Thoracic aorta (tissue), 2 donors: Measurements from ENCODE around the gene ZNF138. TPM values are rescaled to one million over a fixed set of nuclear protein-coding genes. Genes with fewer than 3 reads are reported as not detected.
A peak's percentile ranks its signal among the peaks of the same experiment; 100 is the strongest.

ENCODE experiments used
- ATAC-seq: fragments of 150-250 bp; one replicate; pipeline ENCODE4 v1.8.0; 2017; ENCODE audit warnings: low read depth; ENCODE audit not compliant: insufficient number of reproducible peaks, low FRiP score
- DNase-seq: peaks from one replicate; pipeline ENCODE4 v3.0.0-alpha.2; 2020; ENCODE audit warnings: low spot score
- H3K27ac ChIP-seq, 2 donors: fragments of 200-600 bp; sonication (generic); 1 replicate in 1 of 2; 2 replicates in 1 of 2; pipeline ENCODE4 v1.5.1; 2016; ENCODE audit warnings: mild to moderate bottlenecking in 2 of 2, moderate library complexity in 2 of 2
- H3K27me3 ChIP-seq: fragments of 200-600 bp; sonication (generic); replicated peaks from 2 replicates; pipeline ENCODE4 v1.6.0; 2016; ENCODE audit warnings: mild to moderate bottlenecking; ENCODE audit not compliant: insufficient read depth
- H3K36me3 ChIP-seq: fragments of 200-600 bp; sonication (generic); one replicate; pipeline ENCODE4 v1.5.1; 2016
- H3K4me1 ChIP-seq, 2 donors: fragments of 200-600 bp; sonication (generic); 1 replicate in 1 of 2; 2 replicates in 1 of 2; pipeline versions ENCODE4 v1.5.1 to v1.6.0; 2016; ENCODE audit warnings: low read depth in 2 of 2, mild to moderate bottlenecking in 1 of 2; ENCODE audit not compliant: control insufficient read depth in 1 of 2
- H3K4me3 ChIP-seq: fragments of 200-600 bp; sonication (generic); 2 replicates; pipeline ENCODE4 v1.5.1; 2016; ENCODE audit warnings: mild to moderate bottlenecking
- H3K9me3 ChIP-seq: fragments of 200-600 bp; sonication (generic); 2 replicates; pipeline ENCODE4 v1.5.1; 2016
- total RNA-seq, 2 donors: library from RNA; depleted of rRNA; stranded (reverse); fragments of >200 nt; gene quantifications; one replicate each; pipeline versions ENCODE4 v1.1.0 to v1.2.3, GENCODE V29; 2016
- TF ChIP-seq, protein P1 (sequence below): fragments of 200-600 bp; sonication (generic); IDR thresholded peaks from one replicate; pipeline ENCODE4 v1.5.1; 2019; ENCODE audit warnings: antibody characterized with exemption

ZNF138 gene
- total RNA-seq, 2 donors from 2014 or later = 7.7 to 11.0 TPM

DNA sequence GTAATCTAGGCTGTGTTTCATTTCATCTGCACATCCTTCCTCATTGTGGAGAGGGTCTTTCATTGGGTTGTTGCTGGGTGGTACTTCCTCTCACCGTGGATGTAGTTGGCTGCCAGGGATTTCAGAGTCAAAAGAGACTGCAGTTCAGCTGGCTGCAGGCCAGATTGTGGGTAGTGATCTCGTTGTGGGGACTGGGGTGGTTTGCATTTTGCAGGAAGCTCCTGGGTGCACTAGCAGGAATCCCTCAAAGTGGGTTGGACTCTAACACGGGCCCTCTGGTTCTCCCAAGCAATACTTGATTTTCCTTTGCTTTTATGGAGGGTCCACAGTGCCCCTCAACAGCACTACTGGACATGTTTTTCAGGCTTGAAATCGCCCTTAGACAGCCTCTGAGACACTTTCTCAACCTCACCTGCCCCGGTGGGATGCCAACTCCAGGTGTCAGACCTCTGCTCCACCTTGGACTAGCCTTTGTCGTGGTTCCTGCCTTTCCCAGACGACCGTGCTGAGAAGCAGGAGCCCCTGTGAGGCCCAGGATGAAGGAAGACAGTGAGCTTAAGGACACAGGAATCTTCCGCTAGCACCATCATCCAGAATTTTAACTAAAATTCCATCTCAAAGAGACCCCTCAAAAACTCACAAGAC is 85.0 kb downstream of the ZNF138 start:
- H3K27ac ChIP-seq = no peak overlapping the region
- TF ChIP-seq, protein P1, sequence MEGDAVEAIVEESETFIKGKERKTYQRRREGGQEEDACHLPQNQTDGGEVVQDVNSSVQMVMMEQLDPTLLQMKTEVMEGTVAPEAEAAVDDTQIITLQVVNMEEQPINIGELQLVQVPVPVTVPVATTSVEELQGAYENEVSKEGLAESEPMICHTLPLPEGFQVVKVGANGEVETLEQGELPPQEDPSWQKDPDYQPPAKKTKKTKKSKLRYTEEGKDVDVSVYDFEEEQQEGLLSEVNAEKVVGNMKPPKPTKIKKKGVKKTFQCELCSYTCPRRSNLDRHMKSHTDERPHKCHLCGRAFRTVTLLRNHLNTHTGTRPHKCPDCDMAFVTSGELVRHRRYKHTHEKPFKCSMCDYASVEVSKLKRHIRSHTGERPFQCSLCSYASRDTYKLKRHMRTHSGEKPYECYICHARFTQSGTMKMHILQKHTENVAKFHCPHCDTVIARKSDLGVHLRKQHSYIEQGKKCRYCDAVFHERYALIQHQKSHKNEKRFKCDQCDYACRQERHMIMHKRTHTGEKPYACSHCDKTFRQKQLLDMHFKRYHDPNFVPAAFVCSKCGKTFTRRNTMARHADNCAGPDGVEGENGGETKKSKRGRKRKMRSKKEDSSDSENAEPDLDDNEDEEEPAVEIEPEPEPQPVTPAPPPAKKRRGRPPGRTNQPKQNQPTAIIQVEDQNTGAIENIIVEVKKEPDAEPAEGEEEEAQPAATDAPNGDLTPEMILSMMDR = no peak
- H3K36me3 ChIP-seq = no peaks in the 10 kb centered on the region
- H3K27me3 ChIP-seq = no peaks in the 10 kb centered on the region
- no peak for DNase-seq
- peaks cover 0 to 13% of the 10 kb centered on the region in 2 donors for H3K4me1 ChIP-seq
- no peak overlapping the region for H3K4me3 ChIP-seq
- ATAC-seq = no peak
- H3K9me3 ChIP-seq = no peaks in the 10 kb centered on the region

DNA sequence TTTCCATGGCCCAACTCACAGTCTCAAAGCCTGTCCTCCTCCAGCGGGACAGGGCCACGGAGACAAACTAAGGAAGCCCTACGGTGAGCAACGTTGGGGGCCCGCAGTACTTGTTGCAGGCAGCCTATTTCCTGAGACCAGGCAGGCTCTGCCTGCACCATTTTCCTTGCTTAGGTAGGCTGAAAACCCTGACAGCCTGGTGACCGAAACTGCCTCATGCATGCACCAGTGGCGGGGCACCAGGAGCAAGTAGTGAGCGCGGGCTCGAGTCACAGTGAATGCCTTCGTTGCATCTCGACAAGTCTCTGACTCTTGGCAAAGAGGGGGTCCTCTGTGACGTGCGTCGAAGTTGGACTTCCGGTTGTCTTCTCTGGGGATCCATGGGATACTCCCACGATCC is 85.6 kb downstream of the ZNF138 start:
- no peak for DNase-seq
- peaks cover 0 to 13% of the 10 kb centered on the region in 2 donors for H3K4me1 ChIP-seq

DNA sequence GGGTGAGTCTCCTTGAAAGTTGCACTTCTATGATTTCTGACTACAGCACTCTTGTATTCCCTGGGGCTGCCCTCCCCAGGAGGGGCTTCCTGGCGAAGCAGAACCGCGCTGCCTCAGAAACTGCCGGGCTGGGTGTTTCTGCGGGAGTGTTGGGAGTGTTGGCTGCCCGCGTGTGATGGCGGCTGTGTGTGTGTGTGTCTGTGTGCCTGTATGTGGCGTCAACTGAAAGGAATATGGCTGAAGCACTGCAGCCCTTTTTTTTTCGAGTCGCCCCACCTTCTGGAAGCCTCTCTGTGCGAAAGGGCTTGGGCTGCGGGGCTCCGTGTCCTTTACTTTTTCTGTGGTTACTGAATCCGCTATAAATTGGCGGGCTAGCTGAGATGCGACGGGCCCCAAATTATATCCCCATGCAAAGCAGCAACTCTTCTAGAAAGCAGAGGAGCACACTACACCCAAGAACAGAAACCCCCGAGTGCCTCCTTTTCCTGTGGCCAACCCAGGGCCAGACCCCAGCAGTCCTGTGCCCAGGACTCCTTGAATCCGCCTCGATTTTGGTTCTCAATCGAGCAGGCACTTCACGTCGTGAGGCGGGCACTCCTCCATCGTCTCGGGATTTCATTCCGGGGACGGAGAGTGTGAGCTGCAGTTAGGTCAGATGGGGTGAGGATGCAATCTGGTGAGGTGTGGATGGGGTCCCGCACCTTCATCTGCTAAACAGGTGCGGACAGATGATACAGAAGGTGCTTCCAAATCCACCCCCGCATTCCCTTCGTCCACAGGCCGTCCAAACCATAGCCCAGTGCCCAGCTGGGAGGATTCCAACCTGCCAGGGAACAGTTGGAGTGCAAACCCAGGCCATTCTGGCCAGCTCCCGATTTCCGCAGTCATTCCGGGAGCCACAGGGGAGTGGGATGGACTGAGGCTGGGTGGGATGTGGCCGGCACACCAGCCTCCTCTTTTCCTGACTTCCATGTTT is 86.4 kb downstream of the ZNF138 start:
- H3K4me3 ChIP-seq = no peak overlapping the region
- no peaks in the 10 kb centered on the region for H3K27me3 ChIP-seq
- H3K27ac ChIP-seq = no peak overlapping the region
- no peak for DNase-seq
- H3K4me1 ChIP-seq = peaks cover 0 to 13% of the 10 kb centered on the region in 2 donors
- H3K9me3 ChIP-seq = no peaks in the 10 kb centered on the region
- no peaks in the 10 kb centered on the region for H3K36me3 ChIP-seq
- no peak for ATAC-seq
- TF ChIP-seq, protein P1 = no peak

More for the DNA sequence above, 85.6 kb downstream of the ZNF138 start:
- Histone ChIP-seq H3K36me3 (no peaks in the 10 kb centered on the region), H3K27me3 (no peaks in the 10 kb centered on the region), H3K27ac (no peak overlapping the region), H3K4me3 (no peak overlapping the region), H3K9me3 (no peaks in the 10 kb centered on the region)
- ATAC-seq = no peak
- TF ChIP-seq, protein P1 = no peak

DNA sequence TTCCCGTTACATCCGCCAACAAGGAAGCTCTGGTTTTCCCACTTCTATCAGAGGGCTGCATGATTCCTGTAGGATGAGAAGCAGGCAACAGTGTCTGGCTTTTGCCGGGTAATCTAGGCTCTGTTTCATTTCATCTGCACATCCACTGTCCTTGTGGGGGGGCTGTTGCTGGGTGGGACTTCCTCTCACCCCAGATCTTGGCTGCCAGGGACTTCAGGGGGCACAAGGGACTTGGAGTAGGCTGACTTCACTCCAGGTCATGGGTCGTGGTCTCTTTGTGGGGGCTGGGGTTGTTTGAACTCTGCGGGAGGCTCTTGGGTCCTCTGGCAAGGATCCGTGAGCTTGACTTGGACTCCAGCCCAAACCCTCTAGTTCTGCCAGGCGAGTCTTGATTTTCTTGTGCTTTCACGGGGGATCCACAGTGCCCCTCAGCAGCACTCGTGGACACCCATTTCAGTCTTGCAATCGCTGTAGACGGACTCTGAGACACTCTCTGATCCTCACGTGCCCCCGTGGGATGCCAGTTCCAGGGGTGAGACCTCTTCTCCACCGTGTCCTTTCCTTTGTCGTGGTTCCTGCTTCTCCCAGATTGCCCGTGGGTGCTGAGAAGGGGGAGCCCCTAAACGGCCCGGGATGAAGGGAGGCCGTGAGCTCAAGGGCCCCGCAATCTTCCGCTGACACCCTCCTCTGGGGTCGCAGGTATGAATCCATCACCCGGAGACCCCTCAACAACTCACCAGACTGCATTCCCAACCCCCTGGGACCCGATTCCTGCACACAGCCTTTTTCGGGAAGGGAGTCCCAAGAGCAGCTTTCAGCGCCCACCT is 87.4 kb downstream of the ZNF138 start:
- Histone ChIP-seq H3K27ac (no peak overlapping the region), H3K4me3 (peak overlapping the region; percentile 78), H3K9me3 (no peaks in the 10 kb centered on the region), H3K4me1 (peaks cover 0 to 13% of the 10 kb centered on the region in 2 donors), H3K27me3 (no peaks in the 10 kb centered on the region), H3K36me3 (no peaks in the 10 kb centered on the region)
- ATAC-seq (no peak), DNase-seq (no peak)
- TF ChIP-seq, protein P1 = no peak
